ENCODE data around the gene WFS1. TPM values are rescaled to one million over a fixed set of nuclear protein-coding genes. Genes with fewer than 3 reads are reported as not detected.

WFS1 gene
- polyA plus RNA-seq, 1 donor = 32.4 TPM

GRCh38 chr4:6338951-6339817, 69.5 kb downstream of the WFS1 start:
- WGBS (ENCODE audit: insufficient coverage, low lambda C conversion rate) = no CpG with 5 or more reads among the region's 12 CpGs
- Histone ChIP-seq H3K9me3 (ENCODE audit: control insufficient read depth, low read depth, low read length) (no peaks in the 10 kb centered on the region), H3K27me3 (ENCODE audit: control insufficient read depth, insufficient read depth, low read length) (peaks cover 31% of the 10 kb centered on the region), H3K36me3 (ENCODE audit: control insufficient read depth, insufficient read depth, low read length) (no peaks in the 10 kb centered on the region), H3K4me1 (ENCODE audit: control insufficient read depth, insufficient read depth, low read length) (no peaks in the 10 kb centered on the region), H3K4me3 (ENCODE audit: low read length) (no peak overlapping the region), H3K27ac (ENCODE audit: low read length) (no peak overlapping the region)
- no peak for DNase-seq

GRCh38 chr4:6339818-6340445, 70.3 kb downstream of the WFS1 start:
- peaks cover 28% of the 10 kb centered on the region for H3K27me3 ChIP-seq (ENCODE audit: control insufficient read depth, insufficient read depth, low read length)
- no peak overlapping the region for H3K27ac ChIP-seq (ENCODE audit: low read length)
- DNase-seq = no peak
- WGBS (ENCODE audit: insufficient coverage, low lambda C conversion rate) = no CpG with 5 or more reads among the region's 13 CpGs
- H3K9me3 ChIP-seq (ENCODE audit: control insufficient read depth, low read depth, low read length) = no peaks in the 10 kb centered on the region
- no peak overlapping the region for H3K4me3 ChIP-seq (ENCODE audit: low read length)
- H3K36me3 ChIP-seq (ENCODE audit: control insufficient read depth, insufficient read depth, low read length) = no peaks in the 10 kb centered on the region
- H3K4me1 ChIP-seq (ENCODE audit: control insufficient read depth, insufficient read depth, low read length) = no peaks in the 10 kb centered on the region

GRCh38 chr4:6340446-6341015, 70.9 kb downstream of the WFS1 start:
- peaks cover 28% of the 10 kb centered on the region for H3K27me3 ChIP-seq (ENCODE audit: control insufficient read depth, insufficient read depth, low read length)
- no peak for DNase-seq
- H3K4me3 ChIP-seq (ENCODE audit: low read length) = no peak overlapping the region
- H3K27ac ChIP-seq (ENCODE audit: low read length) = no peak overlapping the region
- H3K36me3 ChIP-seq (ENCODE audit: control insufficient read depth, insufficient read depth, low read length) = no peaks in the 10 kb centered on the region
- no CpG with 5 or more reads among the region's 9 CpGs for WGBS (ENCODE audit: insufficient coverage, low lambda C conversion rate)
- H3K9me3 ChIP-seq (ENCODE audit: control insufficient read depth, low read depth, low read length) = no peaks in the 10 kb centered on the region
- H3K4me1 ChIP-seq (ENCODE audit: control insufficient read depth, insufficient read depth, low read length) = no peaks in the 10 kb centered on the region

GRCh38 chr4:6341696-6342095, 72.0 kb downstream of the WFS1 start:
- H3K9me3 ChIP-seq (ENCODE audit: control insufficient read depth, low read depth, low read length) = no peaks in the 10 kb centered on the region
- H3K4me1 ChIP-seq (ENCODE audit: control insufficient read depth, insufficient read depth, low read length) = no peaks in the 10 kb centered on the region
- peaks cover 28% of the 10 kb centered on the region for H3K27me3 ChIP-seq (ENCODE audit: control insufficient read depth, insufficient read depth, low read length)
- DNase-seq = no peak
- no CpG with 5 or more reads among the region's 6 CpGs for WGBS (ENCODE audit: insufficient coverage, low lambda C conversion rate)
- no peaks in the 10 kb centered on the region for H3K36me3 ChIP-seq (ENCODE audit: control insufficient read depth, insufficient read depth, low read length)
- no peak overlapping the region for H3K27ac ChIP-seq (ENCODE audit: low read length)
- no peak overlapping the region for H3K4me3 ChIP-seq (ENCODE audit: low read length)

DNA sequence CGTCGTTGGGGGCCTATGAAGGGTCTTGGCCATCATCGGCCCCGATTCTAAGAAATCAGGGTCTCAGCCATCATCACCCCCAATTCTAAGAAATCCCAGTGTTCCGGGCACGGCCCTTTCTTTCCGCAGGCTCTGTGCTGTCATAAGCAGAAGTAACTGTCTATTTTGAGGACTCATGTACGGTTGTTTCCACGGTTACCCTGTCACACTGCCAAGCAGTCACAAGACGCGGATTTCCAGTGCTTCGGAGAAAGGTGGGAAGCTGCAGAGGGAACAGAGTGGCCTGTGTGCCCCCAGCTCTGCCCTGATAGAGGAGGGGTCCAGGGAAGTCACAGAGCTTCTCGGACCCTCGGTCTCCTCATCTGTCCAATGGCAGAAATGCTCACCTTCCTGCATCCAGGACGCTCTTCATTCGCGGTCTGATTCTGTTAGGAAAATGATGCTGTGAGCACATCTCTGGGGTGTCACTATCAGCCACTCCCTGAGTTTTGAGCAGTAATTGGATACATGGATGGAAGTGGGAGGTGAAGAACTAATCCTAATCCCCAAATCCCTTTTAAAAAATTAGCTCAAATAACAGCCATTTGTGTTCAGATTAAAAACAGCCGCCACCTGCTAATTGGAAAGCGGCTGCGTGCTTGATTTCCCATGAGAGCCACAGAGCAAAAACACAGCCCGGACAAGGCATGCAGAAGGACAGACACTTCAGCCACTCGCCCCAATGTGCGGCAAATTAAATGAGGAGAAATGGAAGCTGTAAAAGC, 73.1 kb downstream of the WFS1 start:
- WGBS (ENCODE audit: insufficient coverage, low lambda C conversion rate) = no CpG with 5 or more reads among the region's 23 CpGs
- H3K9me3 ChIP-seq (ENCODE audit: control insufficient read depth, low read depth, low read length) = no peaks in the 10 kb centered on the region
- no peak overlapping the region for H3K4me3 ChIP-seq (ENCODE audit: low read length)
- no peak overlapping the region for H3K27ac ChIP-seq (ENCODE audit: low read length)
- peaks cover 24% of the 10 kb centered on the region for H3K27me3 ChIP-seq (ENCODE audit: control insufficient read depth, insufficient read depth, low read length)
- H3K4me1 ChIP-seq (ENCODE audit: control insufficient read depth, insufficient read depth, low read length) = no peaks in the 10 kb centered on the region
- no peak for DNase-seq
- H3K36me3 ChIP-seq (ENCODE audit: control insufficient read depth, insufficient read depth, low read length) = no peaks in the 10 kb centered on the region

- no peaks in the 10 kb centered on the region for H3K36me3 ChIP-seq (ENCODE audit: control insufficient read depth, insufficient read depth, low read length)
- H3K9me3 ChIP-seq (ENCODE audit: control insufficient read depth, low read depth, low read length) = no peaks in the 10 kb centered on the region
- WGBS (ENCODE audit: insufficient coverage, low lambda C conversion rate) = 100% methylated on average over 2 of the region's 11 CpGs
- H3K27ac ChIP-seq (ENCODE audit: low read length) = no peak overlapping the region
- DNase-seq = no peak
- H3K4me1 ChIP-seq (ENCODE audit: control insufficient read depth, insufficient read depth, low read length) = no peaks in the 10 kb centered on the region
- peaks cover 11% of the 10 kb centered on the region for H3K27me3 ChIP-seq (ENCODE audit: control insufficient read depth, insufficient read depth, low read length)
- no peak overlapping the region for H3K4me3 ChIP-seq (ENCODE audit: low read length)
Observed at GRCh38 chr4:6343939-6344408, 74.3 kb downstream of the WFS1 start.

DNA sequence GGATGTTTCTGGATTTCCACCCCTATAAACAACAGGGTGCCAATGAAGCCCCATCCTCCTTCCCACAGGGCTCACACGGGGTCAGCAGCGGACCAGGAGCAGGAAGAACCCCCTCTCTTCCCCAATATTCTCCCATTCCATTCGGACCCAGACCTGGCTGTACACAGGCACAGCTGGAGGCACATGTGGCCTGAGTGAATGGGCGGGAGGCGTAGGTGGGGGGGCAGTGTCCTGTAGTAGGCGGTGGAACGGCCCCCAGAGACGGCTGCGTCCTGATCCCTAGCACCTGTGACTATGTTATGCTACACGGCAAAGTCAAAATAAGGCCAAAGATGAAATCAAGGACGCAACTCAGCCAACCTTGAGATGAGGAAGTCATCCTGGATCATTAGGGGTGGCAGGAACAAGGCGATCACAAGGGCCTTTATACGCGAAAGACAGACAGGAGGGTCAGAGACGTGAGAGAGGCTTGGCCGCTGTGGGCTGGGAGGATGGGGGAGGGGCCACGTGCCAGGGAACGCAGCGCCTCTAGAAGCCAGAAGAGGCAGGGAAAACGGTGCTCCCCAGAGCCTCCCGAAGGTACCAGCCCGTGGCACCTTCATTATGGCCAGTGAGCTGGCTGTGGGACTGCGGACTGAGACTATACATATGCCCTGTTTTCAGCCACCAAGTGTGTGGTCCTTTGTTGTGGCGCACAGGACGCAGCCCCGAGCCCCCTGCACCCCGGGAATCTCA, 75.6 kb downstream of the WFS1 start:
- Histone ChIP-seq H3K36me3 (ENCODE audit: control insufficient read depth, insufficient read depth, low read length) (no peaks in the 10 kb centered on the region), H3K27me3 (ENCODE audit: control insufficient read depth, insufficient read depth, low read length) (peaks cover 6% of the 10 kb centered on the region), H3K4me3 (ENCODE audit: low read length) (no peak overlapping the region), H3K9me3 (ENCODE audit: control insufficient read depth, low read depth, low read length) (no peaks in the 10 kb centered on the region), H3K27ac (ENCODE audit: low read length) (no peak overlapping the region), H3K4me1 (ENCODE audit: control insufficient read depth, insufficient read depth, low read length) (no peaks in the 10 kb centered on the region)
- WGBS (ENCODE audit: insufficient coverage, low lambda C conversion rate) = no CpG with 5 or more reads among the region's 27 CpGs
- DNase-seq = no peak

DNA sequence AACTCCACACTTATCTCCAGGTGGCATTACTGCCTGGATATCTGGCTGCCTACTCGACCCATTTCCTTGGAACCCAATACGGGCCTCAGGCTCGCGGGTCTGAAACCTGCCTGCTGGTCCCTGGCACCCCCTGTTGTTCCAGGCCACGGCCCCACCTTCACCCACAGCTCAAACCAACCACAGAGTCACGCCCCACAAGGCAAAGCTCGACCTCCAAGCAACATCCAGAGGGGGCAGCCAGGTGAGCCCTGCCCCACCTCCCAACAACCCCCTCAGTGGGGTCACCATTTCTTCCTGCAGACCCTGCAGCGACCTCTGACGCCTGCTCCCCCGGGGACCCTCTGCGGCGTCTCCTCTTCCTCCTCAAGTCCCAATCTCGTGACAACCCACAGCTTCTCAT, 76.2 kb downstream of the WFS1 start:
- DNase-seq = no peak
- Histone ChIP-seq H3K4me3 (ENCODE audit: low read length) (no peak overlapping the region), H3K36me3 (ENCODE audit: control insufficient read depth, insufficient read depth, low read length) (no peaks in the 10 kb centered on the region), H3K4me1 (ENCODE audit: control insufficient read depth, insufficient read depth, low read length) (no peaks in the 10 kb centered on the region), H3K27ac (ENCODE audit: low read length) (no peak overlapping the region), H3K9me3 (ENCODE audit: control insufficient read depth, low read depth, low read length) (no peaks in the 10 kb centered on the region), H3K27me3 (ENCODE audit: control insufficient read depth, insufficient read depth, low read length) (peaks cover 6% of the 10 kb centered on the region)
- WGBS (ENCODE audit: insufficient coverage, low lambda C conversion rate) = no CpG with 5 or more reads among the region's 13 CpGs

- Histone ChIP-seq H3K36me3 (ENCODE audit: control insufficient read depth, insufficient read depth, low read length) (no peaks in the 10 kb centered on the region), H3K4me3 (ENCODE audit: low read length) (no peak overlapping the region), H3K27ac (ENCODE audit: low read length) (no peak overlapping the region), H3K4me1 (ENCODE audit: control insufficient read depth, insufficient read depth, low read length) (no peaks in the 10 kb centered on the region), H3K27me3 (ENCODE audit: control insufficient read depth, insufficient read depth, low read length) (peaks cover 3% of the 10 kb centered on the region), H3K9me3 (ENCODE audit: control insufficient read depth, low read depth, low read length) (no peaks in the 10 kb centered on the region)
- no CpG with 5 or more reads among the region's 16 CpGs for WGBS (ENCODE audit: insufficient coverage, low lambda C conversion rate)
- DNase-seq = no peak
Observed at GRCh38 chr4:6346373-6347110, 76.9 kb downstream of the WFS1 start.
